Measurements from ENCODE around the gene PDE4A.

The PDE4A gene

GRCh38 chr19:10432736-10433130 lies 12.4 kb downstream of the PDE4A start:
- no peak for TF ChIP-seq GLIS3 (CRISPR knock-in tag; IDR thresholded peaks at IDR 0.05)
- no peak for TF ChIP-seq ZNF565 (CRISPR knock-in tag; conservative IDR thresholded peaks at IDR 0.05; ENCODE audit: low read depth)
- TF ChIP-seq RARB (CRISPR knock-in tag; IDR thresholded peaks at IDR 0.05): no peak
- no peak for TF ChIP-seq ESRRG (CRISPR knock-in tag; IDR thresholded peaks at IDR 0.05)
- no peak for TF ChIP-seq POU6F1 (CRISPR knock-in tag; IDR thresholded peaks at IDR 0.05; ENCODE audit: borderline replicate concordance, low read depth)
- TF ChIP-seq SNAI2 (CRISPR knock-in tag; IDR thresholded peaks at IDR 0.05): no peak
- TF ChIP-seq OSR1 (CRISPR knock-in tag; IDR thresholded peaks at IDR 0.05): no peak
- TF ChIP-seq TCF4 (CRISPR knock-in tag; IDR thresholded peaks at IDR 0.05; ENCODE audit: borderline replicate concordance): no peak
- TF ChIP-seq ZNF8 (CRISPR knock-in tag; IDR thresholded peaks at IDR 0.05): no peak
- TF ChIP-seq PATZ1 (CRISPR knock-in tag; IDR thresholded peaks at IDR 0.05; ENCODE audit: borderline replicate concordance): no peak
- no peak for TF ChIP-seq PPARA (CRISPR knock-in tag; IDR thresholded peaks at IDR 0.05; ENCODE audit: borderline replicate concordance)
- TF ChIP-seq CSRNP3 (CRISPR knock-in tag; IDR thresholded peaks at IDR 0.05): no peak
- no peak for TF ChIP-seq TSHZ2 (CRISPR knock-in tag; IDR thresholded peaks at IDR 0.05)
- TF ChIP-seq ZC3H10 (CRISPR knock-in tag; IDR thresholded peaks at IDR 0.05): no peak
- no peak for TF ChIP-seq ARNTL (CRISPR knock-in tag; IDR thresholded peaks at IDR 0.05; ENCODE audit: borderline replicate concordance, low read depth)
- TF ChIP-seq ZFP30 (CRISPR knock-in tag; IDR thresholded peaks at IDR 0.05): no peak
- no peak for TF ChIP-seq CSDC2 (CRISPR knock-in tag; IDR thresholded peaks at IDR 0.05)
- ATAC-seq: no peak

- no peak for ATAC-seq
- TF ChIP-seq TOX (CRISPR knock-in tag; IDR thresholded peaks at IDR 0.05; ENCODE audit: borderline replicate concordance) (no peak), OSR1 (CRISPR knock-in tag; IDR thresholded peaks at IDR 0.05) (no peak), SNAI2 (CRISPR knock-in tag; IDR thresholded peaks at IDR 0.05) (no peak), ZNF565 (CRISPR knock-in tag; conservative IDR thresholded peaks at IDR 0.05; ENCODE audit: low read depth) (no peak), ZFP30 (CRISPR knock-in tag; IDR thresholded peaks at IDR 0.05) (no peak), ZNF70 (CRISPR knock-in tag; IDR thresholded peaks at IDR 0.05) (no peak), POU6F1 (CRISPR knock-in tag; IDR thresholded peaks at IDR 0.05; ENCODE audit: borderline replicate concordance, low read depth) (no peak), CSDC2 (CRISPR knock-in tag; IDR thresholded peaks at IDR 0.05) (no peak), CSRNP3 (CRISPR knock-in tag; IDR thresholded peaks at IDR 0.05) (no peak), CREB5 (CRISPR knock-in tag; IDR thresholded peaks at IDR 0.05; ENCODE audit: low read depth) (no peak), GLIS3 (CRISPR knock-in tag; IDR thresholded peaks at IDR 0.05) (no peak), BACH2 (CRISPR knock-in tag; IDR thresholded peaks at IDR 0.05; ENCODE audit: borderline replicate concordance) (no peak), ZFP3 (CRISPR knock-in tag; IDR thresholded peaks at IDR 0.05) (no peak), PPARA (CRISPR knock-in tag; IDR thresholded peaks at IDR 0.05; ENCODE audit: borderline replicate concordance) (no peak), ZNF8 (CRISPR knock-in tag; IDR thresholded peaks at IDR 0.05) (no peak), ESRRG (CRISPR knock-in tag; IDR thresholded peaks at IDR 0.05) (no peak), PATZ1 (CRISPR knock-in tag; IDR thresholded peaks at IDR 0.05; ENCODE audit: borderline replicate concordance) (no peak)
Observed at GRCh38 chr19:10433131-10433536, 12.8 kb downstream of the PDE4A start.
